K562 (cell line): ENCODE data around the gene HDAC1. TPM values are rescaled to one million over a fixed set of nuclear protein-coding genes. Genes with fewer than 3 reads are reported as not detected.
A peak's percentile ranks its signal among the peaks of the same experiment; 100 is the strongest.

ENCODE experiments used
- ARHGAP35 ChIP-seq: fragments of 450-650 bp; IDR thresholded peaks from 2 replicates; pipeline ENCODE4 v1.6.1; 2018; ENCODE audit not compliant: partially characterized antibody
- ARNT ChIP-seq, 2 experiments: fragments of 450-650 bp; IDR thresholded peaks; 2 replicates each; pipeline ENCODE4 v1.6.1; 2016; ENCODE audit warnings: mild to moderate bottlenecking in 1 of 2
- EWSR1 ChIP-seq: fragments of 450-650 bp; IDR thresholded peaks from 2 replicates; pipeline ENCODE4 v1.6.1; 2018; ENCODE audit warnings: borderline replicate concordance, mild to moderate bottlenecking, low read depth, moderate library complexity; ENCODE audit not compliant: partially characterized antibody
- FIP1L1 ChIP-seq: fragments of 200-400 bp; formaldehyde crosslinking; IDR thresholded peaks from 2 replicates; pipeline ENCODE4 v1.6.1; 2018; ENCODE audit warnings: mild to moderate bottlenecking, low read depth, low read length; ENCODE audit not compliant: poor library complexity, severe bottlenecking
- LARP7 ChIP-seq: fragments of 450-650 bp; IDR thresholded peaks from 2 replicates; pipeline ENCODE4 v1.6.1; 2016
- MCM3 ChIP-seq: fragments of 450-650 bp; IDR thresholded peaks from 2 replicates; pipeline ENCODE4 v1.6.1; 2016
- NR2C1 ChIP-seq, 2 experiments: fragments of 450-650 bp; IDR thresholded peaks; 2 replicates each; pipeline ENCODE4 v1.6.1; 2017; ENCODE audit warnings: mild to moderate bottlenecking in 2 of 2, antibody characterized with exemption in 1 of 2, inconsistent platforms in 1 of 2, missing compliant biosample characterization in 1 of 2, missing genetic modification characterization in 1 of 2
- POLR2H ChIP-seq: IDR thresholded peaks from 2 replicates; pipeline ENCODE4 v1.6.1; 2016; ENCODE audit warnings: missing genetic modification characterization, low read depth, mild to moderate bottlenecking, control low read depth, missing compliant biosample characterization, moderate library complexity
- PPARD ChIP-seq: fragments of 250-450 bp; sonication (Bioruptor Pico); IDR thresholded peaks from 2 replicates; pipeline ENCODE4 v1.8.0; 2022; ENCODE audit warnings: inconsistent platforms, mild to moderate bottlenecking, moderate library complexity
- SUPT5H ChIP-seq: fragments of 450-650 bp; IDR thresholded peaks from 2 replicates; pipeline ENCODE4 v1.6.1; 2016
- TEAD2 ChIP-seq: fragments of 450-650 bp; IDR thresholded peaks from 2 replicates; pipeline ENCODE4 v1.6.1; 2016; ENCODE audit warnings: missing genetic modification characterization, control low read depth, missing compliant biosample characterization
- TRIM28 ChIP-seq: fragments of 450-650 bp; IDR thresholded peaks from 2 replicates; pipeline ENCODE4 v1.6.1; 2017
- YBX1 ChIP-seq: fragments of 450-650 bp; IDR thresholded peaks from 2 replicates; pipeline ENCODE4 v1.7.1; 2016; ENCODE audit warnings: mild to moderate bottlenecking
- YY1 ChIP-seq, 3 experiments: IDR thresholded peaks; 2 replicates each; pipeline ENCODE4 v1.6.1; 2011; ENCODE audit warnings: low read length in 2 of 3, mild to moderate bottlenecking in 2 of 3, moderate library complexity in 2 of 3, borderline replicate concordance in 1 of 3, control low read depth in 1 of 3, low read depth in 1 of 3; ENCODE audit not compliant: insufficient read depth in 3 of 3, insufficient replicate concordance in 2 of 3, control insufficient read depth in 1 of 3, insufficient read length in 1 of 3; ENCODE audit errors: extremely low read depth in 1 of 3
- ZNF507 ChIP-seq: conservative IDR thresholded peaks from 2 replicates; pipeline ENCODE4 v1.6.1; 2017; ENCODE audit warnings: missing genetic modification characterization, missing compliant biosample characterization
- polyA plus RNA-seq, 8 experiments: library from polyadenylated mRNA; depleted of rRNA in 4 of 8; stranded (reverse) in 5 of 8; unstranded in 3 of 8; fragments of >200 nt; fragmentation: Nextera tagmentation in 2 of 8; fragmentation: Illumina TruSeq in 1 of 8; extraction: Ambion mirVana in 2 of 8; extraction: Trizol in 1 of 8; gene quantifications; 2 replicates each; pipeline versions ENCODE4 v1.2.1 to v1.2.3, GENCODE V29; 2011 to 2014; ENCODE audit warnings: inconsistent platforms in 1 of 8, missing spikeins in 1 of 8
- total RNA-seq, 7 experiments: library from RNA; depleted of rRNA in 6 of 7; stranded (reverse); fragments of >200 nt in 6 of 7; fragmentation: Illumina TruSeq in 2 of 7; extraction: Trizol in 2 of 7; gene quantifications; 2 replicates each; pipeline versions ENCODE4 v1.2.1 to v1.2.3, GENCODE V29; 2011 to 2021; ENCODE audit warnings: low replicate concordance in 1 of 7
- TF ChIP-seq, protein P1 (sequence below): fragments of 250-450 bp; sonication (Bioruptor Pico); IDR thresholded peaks from 2 replicates; pipeline ENCODE4 v1.4.0; 2020
- TF ChIP-seq, protein P2 (sequence below), 3 experiments: fragments of 200-800 bp in 1 of 3; fragments of 250-450 bp in 1 of 3; fragments of 450-650 bp in 1 of 3; sonication (Bioruptor Pico) in 1 of 3; sonication (Bioruptor generic) in 1 of 3; formaldehyde crosslinking in 1 of 3; IDR thresholded peaks; 2 replicates each; pipeline versions ENCODE4 v1.6.1 to v1.8.0; 2016 to 2022; ENCODE audit warnings: mild to moderate bottlenecking in 2 of 3, missing genetic modification characterization in 2 of 3, missing compliant biosample characterization in 1 of 3, moderate library complexity in 1 of 3
- TF ChIP-seq, protein P3 (sequence below): fragments of 250-450 bp; sonication (Bioruptor Pico); IDR thresholded peaks from 2 replicates; pipeline ENCODE4 v1.8.0; 2021; ENCODE audit warnings: borderline replicate concordance, mild to moderate bottlenecking, moderate library complexity; ENCODE audit not compliant: poor library complexity, severe bottlenecking

Gene HDAC1
- total and polyA plus RNA-seq, 9 of the 15 experiments (the other 6 are each of a cell fraction or from before 2014, with no cell fraction given): 169 to 384 (median 193) TPM

DNA sequence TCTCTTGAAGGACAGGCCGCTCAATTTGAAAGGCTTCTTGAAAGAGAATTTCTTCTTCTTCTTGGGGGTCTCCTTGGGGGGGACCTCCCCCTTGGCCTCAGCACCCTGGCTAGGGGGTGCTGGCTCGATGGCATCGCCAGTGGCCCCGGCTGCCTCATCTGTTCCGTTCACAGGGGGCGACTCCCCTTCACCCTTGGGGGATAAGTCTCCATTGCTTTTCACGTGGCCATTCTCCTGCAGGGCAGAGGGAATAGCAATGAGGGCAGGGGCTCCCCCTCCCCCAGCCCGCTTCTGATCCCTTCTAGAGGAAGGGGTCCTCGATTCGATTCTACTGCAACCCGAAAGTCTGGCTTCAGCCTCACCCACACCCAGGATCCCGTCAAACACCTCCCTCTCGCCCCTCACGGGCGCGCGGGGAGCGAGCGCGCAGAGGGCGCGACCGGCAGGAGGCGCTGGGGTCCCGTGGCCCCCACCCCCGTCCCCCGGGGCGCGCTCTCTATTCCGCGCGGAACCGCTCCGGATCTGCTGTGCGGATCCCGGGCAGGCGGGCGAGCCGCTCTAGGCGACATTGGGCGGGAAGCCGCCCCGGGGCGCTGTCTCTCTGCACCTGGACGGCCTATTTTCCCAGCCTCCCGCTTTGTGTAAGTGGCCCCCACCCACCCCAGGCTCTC is 43.1 kb downstream of the HDAC1 start (continued):
- TF ChIP-seq NR2C1 (IDR thresholded peaks at IDR 0.05): no peak
- no peak for TF ChIP-seq NR2C1 (tag; IDR thresholded peaks at IDR 0.05)
- TF ChIP-seq YY1 (IDR thresholded peaks at IDR 0.05; ENCODE audit: borderline replicate concordance in 1 of 3, control insufficient read depth in 1 of 3, extremely low read depth in 1 of 3, insufficient read depth in 3 of 3, insufficient read length in 1 of 3, insufficient replicate concordance in 2 of 3, low read depth in 1 of 3, low read length in 2 of 3): peak in 2 of 3 experiments; percentile 34 to 41
- no peak for TF ChIP-seq SUPT5H
- no peak for TF ChIP-seq ZNF507 (tag)
- TF ChIP-seq PPARD (CRISPR knock-in tag): no peak
- TF ChIP-seq FIP1L1: peak; percentile 90
- peak; percentile 55 for TF ChIP-seq ARHGAP35
- TF ChIP-seq, protein P1, sequence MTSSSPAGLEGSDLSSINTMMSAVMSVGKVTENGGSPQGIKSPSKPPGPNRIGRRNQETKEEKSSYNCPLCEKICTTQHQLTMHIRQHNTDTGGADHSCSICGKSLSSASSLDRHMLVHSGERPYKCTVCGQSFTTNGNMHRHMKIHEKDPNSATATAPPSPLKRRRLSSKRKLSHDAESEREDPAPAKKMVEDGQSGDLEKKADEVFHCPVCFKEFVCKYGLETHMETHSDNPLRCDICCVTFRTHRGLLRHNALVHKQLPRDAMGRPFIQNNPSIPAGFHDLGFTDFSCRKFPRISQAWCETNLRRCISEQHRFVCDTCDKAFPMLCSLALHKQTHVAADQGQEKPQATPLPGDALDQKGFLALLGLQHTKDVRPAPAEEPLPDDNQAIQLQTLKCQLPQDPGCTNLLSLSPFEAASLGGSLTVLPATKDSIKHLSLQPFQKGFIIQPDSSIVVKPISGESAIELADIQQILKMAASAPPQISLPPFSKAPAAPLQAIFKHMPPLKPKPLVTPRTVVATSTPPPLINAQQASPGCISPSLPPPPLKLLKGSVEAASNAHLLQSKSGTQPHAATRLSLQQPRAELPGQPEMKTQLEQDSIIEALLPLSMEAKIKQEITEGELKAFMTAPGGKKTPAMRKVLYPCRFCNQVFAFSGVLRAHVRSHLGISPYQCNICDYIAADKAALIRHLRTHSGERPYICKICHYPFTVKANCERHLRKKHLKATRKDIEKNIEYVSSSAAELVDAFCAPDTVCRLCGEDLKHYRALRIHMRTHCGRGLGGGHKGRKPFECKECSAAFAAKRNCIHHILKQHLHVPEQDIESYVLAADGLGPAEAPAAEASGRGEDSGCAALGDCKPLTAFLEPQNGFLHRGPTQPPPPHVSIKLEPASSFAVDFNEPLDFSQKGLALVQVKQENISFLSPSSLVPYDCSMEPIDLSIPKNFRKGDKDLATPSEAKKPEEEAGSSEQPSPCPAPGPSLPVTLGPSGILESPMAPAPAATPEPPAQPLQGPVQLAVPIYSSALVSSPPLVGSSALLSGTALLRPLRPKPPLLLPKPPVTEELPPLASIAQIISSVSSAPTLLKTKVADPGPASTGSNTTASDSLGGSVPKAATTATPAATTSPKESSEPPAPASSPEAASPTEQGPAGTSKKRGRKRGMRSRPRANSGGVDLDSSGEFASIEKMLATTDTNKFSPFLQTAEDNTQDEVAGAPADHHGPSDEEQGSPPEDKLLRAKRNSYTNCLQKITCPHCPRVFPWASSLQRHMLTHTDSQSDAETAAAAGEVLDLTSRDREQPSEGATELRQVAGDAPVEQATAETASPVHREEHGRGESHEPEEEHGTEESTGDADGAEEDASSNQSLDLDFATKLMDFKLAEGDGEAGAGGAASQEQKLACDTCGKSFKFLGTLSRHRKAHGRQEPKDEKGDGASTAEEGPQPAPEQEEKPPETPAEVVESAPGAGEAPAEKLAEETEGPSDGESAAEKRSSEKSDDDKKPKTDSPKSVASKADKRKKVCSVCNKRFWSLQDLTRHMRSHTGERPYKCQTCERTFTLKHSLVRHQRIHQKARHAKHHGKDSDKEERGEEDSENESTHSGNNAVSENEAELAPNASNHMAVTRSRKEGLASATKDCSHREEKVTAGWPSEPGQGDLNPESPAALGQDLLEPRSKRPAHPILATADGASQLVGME (CRISPR knock-in tag): no peak
- no peak for TF ChIP-seq LARP7
- no peak; the same call in 1 of the 2 replicates for TF ChIP-seq POLR2H (tag)
- no peak for TF ChIP-seq EWSR1
- TF ChIP-seq YBX1: no peak
- no peak for TF ChIP-seq TEAD2 (tag)
- TF ChIP-seq TRIM28: no peak
- TF ChIP-seq, protein P2, sequence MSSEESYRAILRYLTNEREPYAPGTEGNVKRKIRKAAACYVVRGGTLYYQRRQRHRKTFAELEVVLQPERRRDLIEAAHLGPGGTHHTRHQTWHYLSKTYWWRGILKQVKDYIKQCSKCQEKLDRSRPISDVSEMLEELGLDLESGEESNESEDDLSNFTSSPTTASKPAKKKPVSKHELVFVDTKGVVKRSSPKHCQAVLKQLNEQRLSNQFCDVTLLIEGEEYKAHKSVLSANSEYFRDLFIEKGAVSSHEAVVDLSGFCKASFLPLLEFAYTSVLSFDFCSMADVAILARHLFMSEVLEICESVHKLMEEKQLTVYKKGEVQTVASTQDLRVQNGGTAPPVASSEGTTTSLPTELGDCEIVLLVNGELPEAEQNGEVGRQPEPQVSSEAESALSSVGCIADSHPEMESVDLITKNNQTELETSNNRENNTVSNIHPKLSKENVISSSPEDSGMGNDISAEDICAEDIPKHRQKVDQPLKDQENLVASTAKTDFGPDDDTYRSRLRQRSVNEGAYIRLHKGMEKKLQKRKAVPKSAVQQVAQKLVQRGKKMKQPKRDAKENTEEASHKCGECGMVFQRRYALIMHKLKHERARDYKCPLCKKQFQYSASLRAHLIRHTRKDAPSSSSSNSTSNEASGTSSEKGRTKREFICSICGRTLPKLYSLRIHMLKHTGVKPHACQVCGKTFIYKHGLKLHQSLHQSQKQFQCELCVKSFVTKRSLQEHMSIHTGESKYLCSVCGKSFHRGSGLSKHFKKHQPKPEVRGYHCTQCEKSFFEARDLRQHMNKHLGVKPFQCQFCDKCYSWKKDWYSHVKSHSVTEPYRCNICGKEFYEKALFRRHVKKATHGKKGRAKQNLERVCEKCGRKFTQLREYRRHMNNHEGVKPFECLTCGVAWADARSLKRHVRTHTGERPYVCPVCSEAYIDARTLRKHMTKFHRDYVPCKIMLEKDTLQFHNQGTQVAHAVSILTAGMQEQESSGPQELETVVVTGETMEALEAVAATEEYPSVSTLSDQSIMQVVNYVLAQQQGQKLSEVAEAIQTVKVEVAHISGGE (CRISPR knock-in tag; IDR thresholded peaks at IDR 0.05): peak in 1 of 3 experiments; percentile 40; a peak in 1 of 6 replicates
- no peak for TF ChIP-seq MCM3
- TF ChIP-seq ARNT (IDR thresholded peaks at IDR 0.05): no peak
- TF ChIP-seq, protein P3, sequence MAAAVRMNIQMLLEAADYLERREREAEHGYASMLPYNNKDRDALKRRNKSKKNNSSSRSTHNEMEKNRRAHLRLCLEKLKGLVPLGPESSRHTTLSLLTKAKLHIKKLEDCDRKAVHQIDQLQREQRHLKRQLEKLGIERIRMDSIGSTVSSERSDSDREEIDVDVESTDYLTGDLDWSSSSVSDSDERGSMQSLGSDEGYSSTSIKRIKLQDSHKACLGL (CRISPR knock-in tag): no peak
